22Rv1 (cell line): ENCODE measurements around the gene TWIST2.

Experiments
- CTCF ChIP-seq: fragments of 450-650 bp; IDR thresholded peaks from 2 replicates; pipeline ENCODE4 v1.5.1; 2017; ENCODE audit warnings: mild to moderate bottlenecking
- ZFX ChIP-seq: fragments of 450-650 bp; IDR thresholded peaks from 2 replicates; pipeline ENCODE4 v1.6.1; 2017; ENCODE audit warnings: antibody characterized with exemption, borderline replicate concordance

GRCh38 chr2:238912916-238913875, 65.3 kb downstream of the TWIST2 start:
- no peak for TF ChIP-seq CTCF
- no peak for TF ChIP-seq ZFX
